ENCODE measurements around the gene SERPINB1.

Gene SERPINB1

GRCh38 chr6:2790588-2791449 is 50.8 kb downstream of the SERPINB1 start:
- peak; percentile 80 to 85 (median 83) for DNase-seq

- DNase-seq: no peak
Observed at GRCh38 chr6:2786269-2786668, 55.4 kb downstream of the SERPINB1 start.

DNA sequence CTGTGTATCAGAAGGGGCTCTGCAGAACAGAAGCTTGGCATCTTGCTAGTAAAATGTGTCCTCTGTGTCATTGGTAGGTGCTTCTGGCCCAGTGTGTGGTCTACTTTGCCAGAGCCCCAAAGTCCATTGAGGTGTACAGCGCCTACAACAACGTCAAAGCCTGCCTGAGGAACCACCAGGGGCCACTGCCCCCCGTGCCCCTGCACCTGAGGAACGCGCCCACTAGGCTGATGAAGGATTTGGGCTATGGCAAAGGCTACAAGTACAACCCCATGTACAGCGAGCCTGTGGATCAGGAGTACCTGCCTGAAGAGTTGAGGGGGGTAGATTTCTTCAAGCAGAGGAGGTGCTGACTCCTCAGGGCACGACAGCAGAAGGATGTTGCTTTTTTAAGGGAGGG is 56.7 kb downstream of the SERPINB1 start:
- DNase-seq: no peak

DNA sequence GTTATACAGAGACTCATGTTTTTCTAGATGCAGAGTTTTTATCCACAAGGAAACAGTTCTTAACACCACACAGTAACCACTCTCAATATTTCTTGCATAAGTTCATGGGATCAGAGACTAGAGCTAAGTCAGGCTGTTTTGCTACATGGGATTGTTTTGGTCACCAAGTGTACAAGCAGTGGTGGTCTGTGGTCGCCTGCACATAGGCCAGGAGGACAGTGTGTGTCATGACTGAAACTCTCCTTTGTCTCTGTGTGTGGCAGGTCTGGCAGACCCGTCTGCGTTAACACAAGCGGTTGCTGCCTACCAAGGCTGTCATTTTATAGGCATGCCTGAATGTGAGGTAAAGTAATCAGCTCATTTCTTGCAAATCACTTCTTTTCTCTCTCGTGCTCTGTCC is 57.6 kb downstream of the SERPINB1 start:
- no peak for DNase-seq

- DNase-seq: no peak
Observed at GRCh38 chr6:2783188-2783963, 58.3 kb downstream of the SERPINB1 start.

DNA sequence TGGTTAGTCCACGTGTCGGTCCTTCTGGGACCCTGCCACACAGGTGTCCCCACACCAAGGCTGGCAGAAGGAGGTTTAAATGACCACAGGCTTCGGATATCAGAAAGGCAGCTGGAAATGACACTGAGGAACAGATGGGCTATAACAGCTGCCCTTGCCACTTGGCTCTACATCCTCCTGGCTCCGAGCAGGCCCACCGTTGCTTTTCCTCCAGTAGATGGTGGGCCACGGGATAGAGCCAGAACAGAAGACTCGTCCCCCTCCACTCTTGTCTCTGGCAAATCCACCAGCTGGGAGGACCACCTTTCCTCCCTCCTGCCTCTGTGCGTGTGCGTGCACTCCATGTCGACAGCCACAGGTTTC is 58.9 kb downstream of the SERPINB1 start:
- DNase-seq: no peak

DNA sequence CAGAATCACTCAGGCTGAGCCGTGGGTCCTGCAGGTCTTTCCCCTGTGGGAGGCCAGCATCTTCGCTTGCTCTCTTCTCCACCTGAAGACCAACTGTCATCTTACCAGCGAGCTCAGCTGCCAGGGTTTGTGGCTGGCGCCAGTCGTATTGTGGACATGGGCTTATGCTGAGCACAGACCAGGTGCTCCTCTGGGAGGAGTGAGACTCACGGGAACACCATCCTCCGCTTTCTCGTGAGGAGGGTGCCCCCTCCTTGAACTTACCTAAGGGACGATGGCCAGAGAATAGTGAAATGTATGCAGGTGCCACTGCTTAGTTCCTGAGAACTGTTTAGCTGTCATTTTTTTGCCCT is 59.3 kb downstream of the SERPINB1 start:
- DNase-seq: no peak

Measured in suppressor macrophage treated with lipopolysaccharide for 1 hour (primary cell).